ENCODE results near the gene VTI1A.

Gene VTI1A

DNA sequence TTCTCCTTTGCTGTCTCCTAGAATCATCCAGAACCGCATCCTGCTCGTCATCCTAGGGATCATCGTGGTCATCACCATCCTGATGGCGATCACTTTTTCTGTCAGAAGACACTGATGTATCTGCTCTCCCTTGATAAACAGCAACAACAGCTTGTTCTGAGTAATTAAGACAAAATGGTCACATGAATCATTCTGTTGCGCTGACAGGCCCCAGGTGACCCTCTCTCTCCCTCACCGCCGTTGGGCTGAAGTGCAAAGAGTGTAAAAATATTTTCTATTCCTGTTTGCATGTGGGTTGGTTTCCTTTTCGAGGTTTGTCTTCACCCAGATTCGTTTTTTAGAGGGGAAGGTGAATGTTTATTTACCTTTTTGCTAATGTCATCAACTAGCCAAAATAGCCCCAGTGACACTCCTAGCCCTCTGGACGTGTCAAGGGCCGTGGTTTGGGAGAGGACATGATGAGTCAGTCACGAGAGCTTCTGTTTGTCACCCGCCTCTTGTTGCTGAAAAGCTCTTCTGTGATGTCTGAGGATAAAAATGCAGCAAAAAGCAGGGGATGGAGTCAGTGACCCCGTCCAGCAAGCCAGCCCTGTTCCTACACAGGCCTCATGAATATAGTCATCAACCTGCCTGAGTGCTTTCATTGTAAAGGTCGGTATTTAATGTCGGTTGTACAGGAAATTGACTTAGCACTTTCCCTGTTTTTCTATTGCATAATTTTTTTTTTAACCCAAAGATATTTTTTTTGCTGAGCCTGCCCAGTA lies 368.4 kb downstream of the VTI1A start:
- Histone ChIP-seq H3K4me1 (ENCODE audit: control insufficient read depth, insufficient read depth, low read length) (peaks cover 29% of the 10 kb centered on the region), H3K36me3 (ENCODE audit: control insufficient read depth, insufficient read depth, low read length) (no peaks in the 10 kb centered on the region), H3K9me3 (ENCODE audit: control insufficient read depth, insufficient read depth, low read length) (no peaks in the 10 kb centered on the region), H3K27me3 (ENCODE audit: control insufficient read depth, insufficient read depth, low read length) (no peaks in the 10 kb centered on the region), H3K4me3 (ENCODE audit: low read depth, low read length) (no peak overlapping the region), H3K9ac (ENCODE audit: low read depth, low read length) (no peak overlapping the region)

GRCh38 chr10:112816033-112816430 lies 369.0 kb downstream of the VTI1A start:
- peaks cover 29% of the 10 kb centered on the region for H3K4me1 ChIP-seq (ENCODE audit: control insufficient read depth, insufficient read depth, low read length)
- H3K9ac ChIP-seq (ENCODE audit: low read depth, low read length): no peak overlapping the region
- H3K36me3 ChIP-seq (ENCODE audit: control insufficient read depth, insufficient read depth, low read length): no peaks in the 10 kb centered on the region
- no peaks in the 10 kb centered on the region for H3K9me3 ChIP-seq (ENCODE audit: control insufficient read depth, insufficient read depth, low read length)
- no peak overlapping the region for H3K4me3 ChIP-seq (ENCODE audit: low read depth, low read length)
- H3K27me3 ChIP-seq (ENCODE audit: control insufficient read depth, insufficient read depth, low read length): no peaks in the 10 kb centered on the region

- Histone ChIP-seq H3K4me3 (ENCODE audit: low read depth, low read length) (no peak overlapping the region), H3K9ac (ENCODE audit: low read depth, low read length) (no peak overlapping the region), H3K36me3 (ENCODE audit: control insufficient read depth, insufficient read depth, low read length) (no peaks in the 10 kb centered on the region), H3K27me3 (ENCODE audit: control insufficient read depth, insufficient read depth, low read length) (no peaks in the 10 kb centered on the region), H3K9me3 (ENCODE audit: control insufficient read depth, insufficient read depth, low read length) (no peaks in the 10 kb centered on the region), H3K4me1 (ENCODE audit: control insufficient read depth, insufficient read depth, low read length) (peaks cover 29% of the 10 kb centered on the region)
These were observed 369.9 kb downstream of the VTI1A start for GRCh38 chr10:112816891-112817290.

DNA sequence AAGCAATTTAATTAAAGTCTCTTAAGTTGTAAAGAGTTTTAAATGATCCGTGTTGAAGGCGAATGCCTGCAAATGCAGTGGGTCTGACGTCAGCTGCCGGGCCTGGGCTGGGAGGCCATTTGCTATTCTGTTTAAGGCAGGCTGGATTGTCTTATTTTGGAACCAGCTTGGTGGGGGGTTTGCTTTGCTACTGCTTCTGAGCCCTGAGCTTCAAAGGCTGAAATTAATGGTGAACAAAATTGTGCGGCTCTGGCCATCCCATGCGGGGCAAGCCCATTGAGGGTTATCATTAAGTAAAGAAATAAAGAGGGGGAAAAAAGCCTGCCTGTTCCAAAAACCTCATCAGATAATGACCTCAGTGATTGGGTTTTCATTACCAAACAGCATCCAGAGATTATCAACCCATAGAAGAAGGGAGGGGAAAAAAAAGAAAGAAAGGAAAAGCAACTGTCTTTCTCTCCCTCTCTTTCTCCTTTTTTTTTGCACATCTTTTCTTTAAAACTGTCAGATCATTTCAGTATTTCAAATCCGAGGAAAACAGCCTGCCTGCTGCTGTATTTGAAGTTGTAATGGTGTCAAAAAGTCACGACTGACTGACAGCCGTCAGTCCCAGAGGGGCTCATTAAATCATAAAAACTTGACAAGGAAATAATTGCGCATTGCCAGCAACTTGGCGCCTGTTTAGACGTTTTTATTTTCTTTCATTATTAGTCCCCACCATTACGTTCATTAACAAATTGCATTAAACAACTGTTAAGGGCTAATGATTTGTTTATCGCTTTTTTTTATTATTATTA lies 371.2 kb downstream of the VTI1A start:
- Histone ChIP-seq H3K27me3 (ENCODE audit: control insufficient read depth, insufficient read depth, low read length) (no peaks in the 10 kb centered on the region), H3K4me3 (ENCODE audit: low read depth, low read length) (no peak overlapping the region), H3K9me3 (ENCODE audit: control insufficient read depth, insufficient read depth, low read length) (no peaks in the 10 kb centered on the region), H3K9ac (ENCODE audit: low read depth, low read length) (no peak overlapping the region), H3K4me1 (ENCODE audit: control insufficient read depth, insufficient read depth, low read length) (peaks cover 20% of the 10 kb centered on the region), H3K36me3 (ENCODE audit: control insufficient read depth, insufficient read depth, low read length) (no peaks in the 10 kb centered on the region)

- peaks cover 15% of the 10 kb centered on the region for H3K4me1 ChIP-seq (ENCODE audit: control insufficient read depth, insufficient read depth, low read length)
These were observed 372.2 kb downstream of the VTI1A start for GRCh38 chr10:112819231-112819630.

GRCh38 chr10:112820320-112820719 lies 373.3 kb downstream of the VTI1A start:
- no peak overlapping the region for H3K9ac ChIP-seq (ENCODE audit: low read depth, low read length)
- H3K27me3 ChIP-seq (ENCODE audit: control insufficient read depth, insufficient read depth, low read length): no peaks in the 10 kb centered on the region
- H3K9me3 ChIP-seq (ENCODE audit: control insufficient read depth, insufficient read depth, low read length): no peaks in the 10 kb centered on the region
- H3K4me3 ChIP-seq (ENCODE audit: low read depth, low read length): no peak overlapping the region
- peaks cover 9% of the 10 kb centered on the region for H3K4me1 ChIP-seq (ENCODE audit: control insufficient read depth, insufficient read depth, low read length)
- no peaks in the 10 kb centered on the region for H3K36me3 ChIP-seq (ENCODE audit: control insufficient read depth, insufficient read depth, low read length)

More at GRCh38 chr10:112819231-112819630, 372.2 kb downstream of the VTI1A start:
- Histone ChIP-seq H3K36me3 (ENCODE audit: control insufficient read depth, insufficient read depth, low read length) (no peaks in the 10 kb centered on the region), H3K27me3 (ENCODE audit: control insufficient read depth, insufficient read depth, low read length) (no peaks in the 10 kb centered on the region), H3K4me3 (ENCODE audit: low read depth, low read length) (no peak overlapping the region), H3K9ac (ENCODE audit: low read depth, low read length) (no peak overlapping the region), H3K9me3 (ENCODE audit: control insufficient read depth, insufficient read depth, low read length) (no peaks in the 10 kb centered on the region)

DNA sequence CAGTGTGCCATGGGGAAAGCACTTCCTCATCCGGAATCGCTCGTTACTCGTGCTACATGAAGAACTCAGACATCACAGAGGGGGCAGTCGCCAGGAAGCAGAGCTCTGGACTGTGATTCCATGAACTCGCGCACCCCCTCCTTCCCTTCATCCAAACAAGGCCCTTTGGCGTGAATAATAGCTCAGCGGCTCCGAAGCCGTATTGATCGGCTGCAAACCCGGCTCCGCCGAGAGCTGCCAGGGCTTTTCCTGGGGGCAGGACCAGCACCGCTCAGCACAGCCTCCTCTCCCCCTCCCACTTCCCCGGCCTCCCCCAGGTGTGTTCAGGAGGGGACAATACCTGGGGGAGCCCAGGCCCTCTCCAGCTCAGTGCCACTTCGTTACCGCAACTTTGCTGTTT lies 374.0 kb downstream of the VTI1A start:
- Histone ChIP-seq H3K9ac (ENCODE audit: low read depth, low read length) (no peak overlapping the region), H3K9me3 (ENCODE audit: control insufficient read depth, insufficient read depth, low read length) (no peaks in the 10 kb centered on the region), H3K36me3 (ENCODE audit: control insufficient read depth, insufficient read depth, low read length) (no peaks in the 10 kb centered on the region), H3K4me3 (ENCODE audit: low read depth, low read length) (no peak overlapping the region), H3K27me3 (ENCODE audit: control insufficient read depth, insufficient read depth, low read length) (no peaks in the 10 kb centered on the region), H3K4me1 (ENCODE audit: control insufficient read depth, insufficient read depth, low read length) (peaks cover 4% of the 10 kb centered on the region)

- Histone ChIP-seq H3K9me3 (ENCODE audit: control insufficient read depth, insufficient read depth, low read length) (no peaks in the 10 kb centered on the region), H3K4me1 (ENCODE audit: control insufficient read depth, insufficient read depth, low read length) (peaks cover 3% of the 10 kb centered on the region), H3K4me3 (ENCODE audit: low read depth, low read length) (no peak overlapping the region), H3K9ac (ENCODE audit: low read depth, low read length) (no peak overlapping the region), H3K27me3 (ENCODE audit: control insufficient read depth, insufficient read depth, low read length) (no peaks in the 10 kb centered on the region), H3K36me3 (ENCODE audit: control insufficient read depth, insufficient read depth, low read length) (no peaks in the 10 kb centered on the region)
These were observed 374.6 kb downstream of the VTI1A start for GRCh38 chr10:112821663-112822062.

DNA sequence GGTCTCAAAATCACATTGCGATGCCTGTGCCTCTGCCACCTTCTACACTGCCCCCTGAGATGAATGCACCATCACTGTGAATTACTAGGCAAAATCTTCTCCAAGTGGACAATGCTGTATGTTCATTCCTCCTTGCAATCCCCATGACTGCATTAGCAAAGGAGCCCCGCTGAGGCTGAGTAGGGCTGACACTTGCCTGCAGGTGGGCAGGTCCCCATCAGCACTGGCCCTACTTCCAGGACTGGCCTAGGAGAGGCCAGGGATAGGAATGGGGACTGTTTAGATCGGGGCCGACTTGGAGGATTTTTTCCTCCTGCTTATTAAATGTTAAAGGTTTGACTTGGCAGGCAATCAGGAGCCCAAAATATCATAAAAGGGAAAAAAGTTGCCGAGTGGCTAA lies 376.0 kb downstream of the VTI1A start:
- H3K4me1 ChIP-seq (ENCODE audit: control insufficient read depth, insufficient read depth, low read length): no peaks in the 10 kb centered on the region
- no peaks in the 10 kb centered on the region for H3K27me3 ChIP-seq (ENCODE audit: control insufficient read depth, insufficient read depth, low read length)
- H3K9ac ChIP-seq (ENCODE audit: low read depth, low read length): no peak overlapping the region
- H3K4me3 ChIP-seq (ENCODE audit: low read depth, low read length): no peak overlapping the region
- no peaks in the 10 kb centered on the region for H3K36me3 ChIP-seq (ENCODE audit: control insufficient read depth, insufficient read depth, low read length)
- no peaks in the 10 kb centered on the region for H3K9me3 ChIP-seq (ENCODE audit: control insufficient read depth, insufficient read depth, low read length)

DNA sequence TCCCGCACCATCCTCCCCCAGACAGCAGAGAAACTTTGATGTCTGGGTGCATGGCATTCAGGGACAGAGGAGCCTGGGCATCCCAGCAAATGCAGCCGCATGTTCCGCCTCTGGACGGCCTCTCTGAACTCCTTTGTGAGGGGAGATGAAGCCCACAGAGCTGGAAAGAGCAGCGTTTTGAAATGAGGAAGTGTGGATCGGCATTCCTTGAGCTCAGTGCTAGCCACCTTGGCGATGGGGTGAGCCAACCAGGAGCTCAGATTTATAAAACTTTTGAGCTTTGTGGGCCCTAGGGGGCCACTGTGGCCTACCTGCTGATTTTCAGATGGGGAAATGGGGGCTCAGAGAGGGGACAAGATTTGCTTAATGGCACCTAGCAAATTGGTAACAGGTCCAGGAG lies 376.6 kb downstream of the VTI1A start:
- no peak overlapping the region for H3K4me3 ChIP-seq (ENCODE audit: low read depth, low read length)
- H3K36me3 ChIP-seq (ENCODE audit: control insufficient read depth, insufficient read depth, low read length): no peaks in the 10 kb centered on the region
- no peaks in the 10 kb centered on the region for H3K4me1 ChIP-seq (ENCODE audit: control insufficient read depth, insufficient read depth, low read length)
- no peaks in the 10 kb centered on the region for H3K9me3 ChIP-seq (ENCODE audit: control insufficient read depth, insufficient read depth, low read length)
- no peak overlapping the region for H3K9ac ChIP-seq (ENCODE audit: low read depth, low read length)
- H3K27me3 ChIP-seq (ENCODE audit: control insufficient read depth, insufficient read depth, low read length): no peaks in the 10 kb centered on the region

- Histone ChIP-seq H3K9me3 (ENCODE audit: control insufficient read depth, insufficient read depth, low read length) (no peaks in the 10 kb centered on the region), H3K27me3 (ENCODE audit: control insufficient read depth, insufficient read depth, low read length) (no peaks in the 10 kb centered on the region), H3K4me1 (ENCODE audit: control insufficient read depth, insufficient read depth, low read length) (peaks cover 6% of the 10 kb centered on the region), H3K36me3 (ENCODE audit: control insufficient read depth, insufficient read depth, low read length) (no peaks in the 10 kb centered on the region), H3K9ac (ENCODE audit: low read depth, low read length) (no peak overlapping the region), H3K4me3 (ENCODE audit: low read depth, low read length) (no peak overlapping the region)
These were observed 379.1 kb downstream of the VTI1A start for GRCh38 chr10:112826018-112826697.

Measured in iPS-15b (cell line).